ENCODE data around the gene DSTN. TPM values are rescaled to one million over a fixed set of nuclear protein-coding genes. Genes with fewer than 3 reads are reported as not detected.
A peak's percentile ranks its signal among the peaks of the same experiment; 100 is the strongest.

Gene DSTN
- total and polyA plus RNA-seq, 12 donors = 261 to 802 (median 546) TPM

DNA sequence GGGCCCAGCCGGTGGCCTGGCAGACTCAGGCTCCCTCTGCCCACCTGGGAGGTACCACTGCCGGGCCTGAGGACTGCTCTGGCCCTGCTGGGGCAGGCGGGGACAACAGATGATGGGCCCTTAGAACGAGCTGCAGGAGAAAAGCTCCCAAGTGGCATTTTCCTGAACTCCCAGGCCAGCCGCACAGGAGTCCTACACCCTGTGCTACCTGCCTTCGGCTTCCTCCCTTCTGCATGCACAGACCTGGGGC is 41.3 kb downstream of the DSTN start:
- no peak for DNase-seq
- intact Hi-C loops (cut with DNase I) = loop anchor here in 7 of 10 donors (5.0 to 10.0 kb wide), 3 partner anchors 39 to 106 kb away; partner anchors contain the start of gene DSTN (in 3 of the 7)
- peaks cover 32 to 64% (median 51%) of the 10 kb centered on the region in 9 donors for H3K4me1 ChIP-seq

DNA sequence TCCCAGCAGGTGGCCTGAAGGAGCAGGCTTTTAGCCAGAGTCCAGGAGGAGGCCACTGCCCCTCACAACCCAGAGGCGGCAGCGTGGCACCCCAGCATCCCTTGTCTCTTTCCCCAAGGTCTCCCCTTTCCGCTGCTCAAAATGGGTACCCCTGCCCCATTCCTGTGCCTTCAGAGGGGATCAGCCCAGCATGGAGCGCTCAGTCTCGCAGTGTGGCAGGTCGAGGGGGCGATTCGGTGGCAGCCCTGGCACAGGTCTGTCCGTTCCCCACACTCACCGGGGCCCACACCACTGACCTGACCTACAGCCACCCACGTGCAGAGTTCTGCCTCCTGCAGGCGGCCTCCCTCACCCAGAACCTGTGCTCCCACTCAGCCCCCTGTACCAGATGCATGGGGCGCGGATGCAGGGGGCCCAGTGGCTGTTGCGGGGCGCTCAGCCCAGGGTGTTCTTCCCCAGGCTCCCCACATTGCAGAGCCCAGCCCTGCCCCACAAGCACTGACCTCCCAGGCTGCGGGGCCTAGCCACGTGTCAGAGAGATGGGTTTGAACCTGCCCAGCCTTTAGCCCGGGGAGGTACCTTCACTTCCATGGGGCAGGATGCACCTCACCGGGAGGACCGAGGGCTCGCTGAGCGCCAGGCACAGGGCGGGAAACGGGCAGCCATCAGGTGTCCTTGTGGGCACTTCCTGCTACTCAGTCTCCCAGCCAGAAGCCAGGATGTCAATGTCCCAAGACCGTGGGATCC is 41.8 kb downstream of the DSTN start:
- WGBS, 2 donors = 75 to 77% methylated on average over 26 of the region's 26 CpGs
- peaks cover 0 to 81% (median 17%) of the 10 kb centered on the region in 9 donors for H3K36me3 ChIP-seq
- intact Hi-C loops (cut with DNase I) = loop anchor here in 8 of 10 donors (2.0 to 10.0 kb wide), 4 partner anchors 39 to 107 kb away; partner anchors contain the start of gene DSTN (in 4 of the 8)
- peak overlapping the region in 9 of 10 donors; percentile 42 to 66 (median 56) for H3K27ac ChIP-seq
- H3K27me3 ChIP-seq = no peaks in the 10 kb centered on the region
- no peak overlapping the region for H3K4me3 ChIP-seq
- TF ChIP-seq, protein P1, sequence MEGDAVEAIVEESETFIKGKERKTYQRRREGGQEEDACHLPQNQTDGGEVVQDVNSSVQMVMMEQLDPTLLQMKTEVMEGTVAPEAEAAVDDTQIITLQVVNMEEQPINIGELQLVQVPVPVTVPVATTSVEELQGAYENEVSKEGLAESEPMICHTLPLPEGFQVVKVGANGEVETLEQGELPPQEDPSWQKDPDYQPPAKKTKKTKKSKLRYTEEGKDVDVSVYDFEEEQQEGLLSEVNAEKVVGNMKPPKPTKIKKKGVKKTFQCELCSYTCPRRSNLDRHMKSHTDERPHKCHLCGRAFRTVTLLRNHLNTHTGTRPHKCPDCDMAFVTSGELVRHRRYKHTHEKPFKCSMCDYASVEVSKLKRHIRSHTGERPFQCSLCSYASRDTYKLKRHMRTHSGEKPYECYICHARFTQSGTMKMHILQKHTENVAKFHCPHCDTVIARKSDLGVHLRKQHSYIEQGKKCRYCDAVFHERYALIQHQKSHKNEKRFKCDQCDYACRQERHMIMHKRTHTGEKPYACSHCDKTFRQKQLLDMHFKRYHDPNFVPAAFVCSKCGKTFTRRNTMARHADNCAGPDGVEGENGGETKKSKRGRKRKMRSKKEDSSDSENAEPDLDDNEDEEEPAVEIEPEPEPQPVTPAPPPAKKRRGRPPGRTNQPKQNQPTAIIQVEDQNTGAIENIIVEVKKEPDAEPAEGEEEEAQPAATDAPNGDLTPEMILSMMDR (IDR thresholded peaks at IDR 0.05) = peak in 3 of 9 donors; percentile 3 to 38 (median 30)
- H3K9me3 ChIP-seq = no peaks in the 10 kb centered on the region
- peak in 5 of 8 donors; percentile 2 to 18 (median 5) for ATAC-seq
- H3K4me1 ChIP-seq = peaks cover 32 to 69% (median 53%) of the 10 kb centered on the region in 9 donors
- DNase-seq = no peak

More for the DNA sequence above, 41.3 kb downstream of the DSTN start:
- TF ChIP-seq, protein P1 (IDR thresholded peaks at IDR 0.05) = peak in 4 of 9 donors; percentile 26 to 42 (median 34)
- Histone ChIP-seq H3K9me3 (no peaks in the 10 kb centered on the region), H3K4me3 (no peak overlapping the region), H3K27ac (peak overlapping the region in 9 of 10 donors; percentile 33 to 66 (median 59)), H3K36me3 (peaks cover 0 to 81% (median 17%) of the 10 kb centered on the region in 9 donors), H3K27me3 (no peaks in the 10 kb centered on the region)
- WGBS, 2 donors = 56 to 68% methylated on average over 6 of the region's 6 CpGs
- peak in 5 of 8 donors; percentile 2 to 36 (median 15) for ATAC-seq

DNA sequence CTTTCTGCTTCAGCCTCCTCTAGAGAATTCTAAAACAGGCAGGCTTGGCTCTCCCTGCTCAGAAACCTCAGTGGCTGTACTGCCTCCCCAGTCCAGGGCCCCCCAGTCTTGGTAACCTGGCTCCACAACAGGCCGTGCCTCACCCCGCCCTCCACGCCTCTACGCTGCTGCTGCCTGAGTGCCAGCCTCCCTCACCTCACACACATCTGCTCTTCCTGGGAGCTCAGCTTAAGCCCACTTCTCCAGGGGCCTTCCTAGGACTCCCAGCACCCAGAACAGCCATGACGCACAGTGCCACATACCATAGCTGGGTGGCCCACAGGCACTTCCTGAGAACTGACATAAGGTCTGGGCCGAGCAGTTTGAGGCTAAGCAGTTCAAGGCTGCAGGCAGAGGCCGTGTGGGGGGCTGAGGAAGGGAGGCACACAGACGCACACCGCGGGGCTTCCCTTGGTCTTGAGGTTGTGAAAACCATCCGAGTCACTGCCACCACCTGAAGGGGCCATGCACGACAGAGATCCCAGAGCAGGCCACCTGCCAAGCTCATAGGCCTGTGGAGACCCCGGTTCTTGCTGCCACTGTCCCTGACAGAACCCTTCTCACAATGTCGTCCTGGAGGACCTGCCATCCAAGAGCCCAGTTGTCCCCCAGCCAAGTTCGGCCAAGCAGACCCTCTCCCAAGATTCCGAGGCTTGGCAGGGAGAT is 42.6 kb downstream of the DSTN start:
- peaks cover 32 to 76% (median 53%) of the 10 kb centered on the region in 9 donors for H3K4me1 ChIP-seq
- ATAC-seq (peak; percentile 3 to 25 (median 15)), DNase-seq (no peak)
- TF ChIP-seq, protein P1 (IDR thresholded peaks at IDR 0.05) = no peak
- H3K27ac ChIP-seq = peak overlapping the region; percentile 13 to 66 (median 56)
- 62% methylated on average over 16 of the region's 16 CpGs for WGBS, 2 donors
- H3K9me3 ChIP-seq = no peaks in the 10 kb centered on the region
- peaks cover 0 to 81% (median 17%) of the 10 kb centered on the region in 9 donors for H3K36me3 ChIP-seq
- intact Hi-C loops (cut with DNase I) = loop anchor here in 8 of 10 donors (2.0 to 10.0 kb wide), 4 partner anchors 40 to 108 kb away; partner anchors contain the start of gene DSTN (in 4 of the 8)
- no peak overlapping the region for H3K4me3 ChIP-seq
- H3K27me3 ChIP-seq = no peaks in the 10 kb centered on the region

DNA sequence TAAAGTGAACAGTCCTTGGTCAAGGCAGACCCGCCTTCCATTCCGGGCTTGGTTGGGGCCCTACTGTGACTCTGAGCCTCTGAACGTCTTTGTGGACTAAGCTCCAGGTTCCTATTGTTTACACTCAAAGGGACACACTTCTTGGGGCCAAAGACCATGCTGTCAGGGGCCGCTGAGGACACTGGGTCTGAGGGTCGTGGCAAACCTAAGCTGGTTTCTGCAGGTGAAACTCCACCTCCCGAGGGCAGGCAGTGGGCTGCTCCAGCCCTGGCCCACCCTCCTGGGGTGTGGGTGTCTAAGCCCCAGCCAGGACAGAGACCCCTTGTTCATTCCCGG is 43.1 kb downstream of the DSTN start:
- WGBS, 2 donors = 81 to 87% methylated on average over 7 of the region's 7 CpGs
- no peak overlapping the region for H3K4me3 ChIP-seq
- H3K36me3 ChIP-seq = peaks cover 0 to 80% (median 16%) of the 10 kb centered on the region in 9 donors
- DNase-seq (no peak), ATAC-seq (no peak)
- no peaks in the 10 kb centered on the region for H3K9me3 ChIP-seq
- intact Hi-C loops (cut with DNase I) = loop anchor here in 8 of 10 donors (2.0 to 10.0 kb wide), 4 partner anchors 41 to 108 kb away; partner anchors contain the start of gene DSTN (in 4 of the 8)
- H3K4me1 ChIP-seq = peaks cover 32 to 77% (median 53%) of the 10 kb centered on the region in 9 donors
- H3K27ac ChIP-seq = peak overlapping the region in 8 of 10 donors; percentile 20 to 66 (median 58)
- TF ChIP-seq, protein P1 (IDR thresholded peaks at IDR 0.05) = no peak
- no peaks in the 10 kb centered on the region for H3K27me3 ChIP-seq
